Effector CD8-positive, alpha-beta T cell (primary cell): ENCODE data around the gene GATA5.

Experiments
- DNase-seq: peaks from one replicate; lab custom pipeline; 2025; lab: John Stamatoyannopoulos, UW
- total RNA-seq, 4 experiments: gene quantifications; one replicate each; lab custom pipeline; 2026; lab: John Stamatoyannopoulos, UW

Gene GATA5, protein sequence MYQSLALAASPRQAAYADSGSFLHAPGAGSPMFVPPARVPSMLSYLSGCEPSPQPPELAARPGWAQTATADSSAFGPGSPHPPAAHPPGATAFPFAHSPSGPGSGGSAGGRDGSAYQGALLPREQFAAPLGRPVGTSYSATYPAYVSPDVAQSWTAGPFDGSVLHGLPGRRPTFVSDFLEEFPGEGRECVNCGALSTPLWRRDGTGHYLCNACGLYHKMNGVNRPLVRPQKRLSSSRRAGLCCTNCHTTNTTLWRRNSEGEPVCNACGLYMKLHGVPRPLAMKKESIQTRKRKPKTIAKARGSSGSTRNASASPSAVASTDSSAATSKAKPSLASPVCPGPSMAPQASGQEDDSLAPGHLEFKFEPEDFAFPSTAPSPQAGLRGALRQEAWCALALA
- 0 reads per million in 4 experiments for total RNA-seq

DNA sequence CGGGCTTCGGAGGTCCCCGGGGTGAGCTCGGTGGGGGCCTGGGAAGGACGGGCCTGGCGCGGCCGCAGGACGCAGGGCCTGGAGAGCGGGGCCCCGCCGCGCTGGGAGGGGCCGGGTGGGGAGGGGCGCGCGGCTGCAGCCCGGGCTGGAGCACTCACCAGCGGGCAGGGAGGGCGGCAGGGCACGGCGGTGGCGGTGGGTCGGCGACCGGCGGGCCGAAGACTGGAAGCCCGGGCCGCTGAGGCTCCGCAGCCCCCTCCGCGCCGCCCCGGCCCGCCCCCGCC is at the start of gene GATA5:
GATA5 (minus strand) TSS at position 224 of the 284 bp plus-strand sequence. CDS start 474 bp downstream, outside the sequence.
- no peak for DNase-seq

DNA sequence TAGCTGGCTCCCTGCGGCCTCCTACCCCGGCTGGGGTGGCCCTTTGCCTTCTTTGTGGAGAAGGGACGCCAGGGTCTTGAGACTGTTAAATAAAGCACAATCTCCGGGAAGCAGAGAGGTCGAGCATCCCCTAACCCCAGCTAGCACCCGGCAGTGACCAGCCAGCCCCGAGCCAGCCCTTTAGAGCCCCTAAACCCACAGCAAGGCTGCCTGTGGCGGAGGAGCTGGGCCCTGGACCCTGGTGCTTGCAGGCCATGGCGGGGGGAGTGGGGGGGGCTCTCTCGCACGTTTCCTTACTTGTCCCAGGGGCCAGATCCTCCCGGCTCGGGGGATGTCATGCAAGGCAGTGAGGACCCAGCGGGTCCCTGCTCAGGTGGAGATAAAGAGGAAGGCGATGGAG is 49.2 kb upstream of the GATA5 start:
- DNase-seq: no peak

DNA sequence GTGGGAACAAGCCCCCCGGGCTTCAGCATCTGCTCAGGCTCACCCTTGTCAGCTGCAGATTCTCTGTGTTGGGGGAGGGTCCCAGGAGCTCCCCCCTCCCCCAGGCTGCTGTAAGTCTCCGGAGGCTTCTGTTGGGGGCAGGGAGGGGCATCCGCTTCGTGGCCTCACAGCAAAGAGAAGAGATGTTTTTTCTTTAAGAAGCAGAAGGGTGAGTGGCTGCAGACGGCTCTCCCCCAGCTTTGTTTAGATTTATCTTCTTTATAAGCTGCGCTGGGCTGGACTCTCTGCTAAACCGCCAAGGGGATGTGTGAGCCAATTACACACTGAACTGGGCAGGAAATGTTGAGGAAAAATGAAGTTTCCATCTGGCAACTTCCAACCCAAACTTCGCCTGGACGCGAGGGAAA is 48.7 kb upstream of the GATA5 start:
- no peak for DNase-seq

DNA sequence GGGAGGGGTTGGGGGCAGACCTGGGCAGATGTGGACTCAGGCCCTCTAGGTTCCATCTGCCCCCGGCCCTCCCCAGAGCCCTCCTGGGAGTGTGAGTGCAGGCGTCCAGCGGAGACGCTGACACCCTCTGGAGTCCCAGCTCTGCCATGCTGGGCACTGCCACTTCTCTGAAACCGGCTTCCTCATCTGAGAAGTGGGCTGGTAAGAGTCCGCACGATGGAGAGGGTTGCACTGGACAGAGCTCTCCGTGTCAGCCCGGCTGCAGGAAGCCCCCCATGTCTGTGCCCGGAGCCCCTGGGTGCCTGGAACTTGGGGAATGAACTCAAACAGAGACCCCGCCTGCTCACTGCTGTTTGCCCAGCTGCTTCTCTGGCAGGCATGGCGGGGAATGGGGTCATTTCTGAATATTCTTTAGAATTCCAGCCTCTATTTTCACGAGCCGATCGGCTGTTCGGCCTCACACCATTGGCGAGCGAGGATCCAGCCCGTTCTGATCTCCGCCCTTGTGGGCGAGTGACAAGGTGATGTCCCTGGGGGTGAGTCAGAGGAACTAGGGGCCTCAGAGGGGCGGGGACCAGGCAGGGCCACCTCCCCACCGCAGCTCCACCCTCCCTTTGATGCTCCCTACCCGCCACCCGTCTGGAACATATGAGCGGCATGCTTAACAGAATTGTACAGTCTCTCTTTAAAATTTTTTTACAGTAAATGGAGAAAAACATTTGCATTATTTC is 47.8 kb upstream of the GATA5 start:
- DNase-seq: peak; percentile 63

DNA sequence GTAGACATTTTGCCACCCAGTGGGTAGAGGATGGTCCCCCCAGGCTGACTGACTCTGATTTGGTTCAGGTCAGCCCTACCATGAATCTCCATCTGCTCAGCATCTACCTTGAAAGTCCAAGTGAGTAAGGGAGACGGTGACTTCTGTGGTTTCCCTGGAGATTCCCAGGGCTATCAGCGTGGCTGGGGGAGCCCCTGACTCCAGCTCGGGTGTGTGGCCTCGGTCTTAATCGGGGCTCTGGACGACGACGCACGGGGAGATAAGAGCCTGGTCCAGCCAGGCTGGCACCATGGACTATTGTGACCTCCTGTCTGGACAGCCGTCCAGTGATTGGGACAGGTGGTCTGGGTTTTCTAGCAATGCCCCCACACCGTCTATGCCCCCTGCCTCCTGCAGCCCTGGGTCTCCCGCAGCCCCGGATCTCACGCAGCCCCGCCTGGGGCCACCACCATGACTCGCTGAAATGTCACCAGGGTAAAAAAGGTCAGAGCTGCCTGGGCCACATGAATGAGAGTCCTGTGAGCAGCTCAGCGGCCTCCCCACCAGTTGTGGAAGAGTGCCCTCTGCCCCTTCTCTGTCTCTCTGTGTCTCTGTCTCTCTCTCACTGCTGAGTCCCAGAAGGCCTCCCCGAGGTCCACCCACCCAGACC is 47.1 kb upstream of the GATA5 start:
- DNase-seq: no peak

DNA sequence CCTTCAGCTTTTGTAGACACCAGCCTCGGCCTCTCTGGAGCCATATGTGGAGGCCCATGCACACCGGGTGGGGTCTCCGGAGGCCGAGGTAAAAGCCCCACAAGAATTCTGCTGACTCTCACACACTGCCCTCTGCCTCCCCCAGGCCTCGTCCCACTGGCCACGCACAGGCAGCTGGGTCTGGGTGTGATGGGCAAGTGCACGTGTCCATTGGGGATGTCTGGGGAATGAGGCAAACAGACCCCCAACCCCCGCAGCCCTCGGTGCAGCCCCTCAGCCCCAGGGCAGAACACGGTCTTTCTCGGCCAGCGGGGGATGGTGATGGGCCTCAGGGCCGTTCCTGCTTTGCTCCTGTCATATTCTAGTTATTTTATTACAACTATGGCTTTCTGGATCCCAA is 44.0 kb upstream of the GATA5 start:
- no peak for DNase-seq

DNA sequence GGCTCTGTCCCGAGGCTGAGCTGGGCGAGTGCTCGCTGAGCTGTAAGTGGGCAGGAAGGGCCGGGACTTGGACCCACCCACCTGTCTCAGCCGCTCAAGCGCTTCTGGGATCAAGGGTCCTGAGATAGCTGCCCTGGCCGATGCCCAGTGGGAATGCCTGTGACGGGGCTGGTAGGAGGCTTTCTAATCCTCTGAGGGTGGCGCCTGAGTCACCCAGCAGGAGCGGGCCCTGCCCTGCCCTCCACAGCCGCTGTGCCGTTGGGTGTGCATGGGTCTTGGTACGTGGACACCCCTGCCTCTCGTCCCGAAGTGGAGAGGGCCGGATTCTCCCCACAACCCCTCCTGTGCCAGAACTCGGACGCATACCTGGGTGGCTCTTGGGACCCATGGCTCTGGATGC is 43.1 kb upstream of the GATA5 start:
- no peak for DNase-seq

DNA sequence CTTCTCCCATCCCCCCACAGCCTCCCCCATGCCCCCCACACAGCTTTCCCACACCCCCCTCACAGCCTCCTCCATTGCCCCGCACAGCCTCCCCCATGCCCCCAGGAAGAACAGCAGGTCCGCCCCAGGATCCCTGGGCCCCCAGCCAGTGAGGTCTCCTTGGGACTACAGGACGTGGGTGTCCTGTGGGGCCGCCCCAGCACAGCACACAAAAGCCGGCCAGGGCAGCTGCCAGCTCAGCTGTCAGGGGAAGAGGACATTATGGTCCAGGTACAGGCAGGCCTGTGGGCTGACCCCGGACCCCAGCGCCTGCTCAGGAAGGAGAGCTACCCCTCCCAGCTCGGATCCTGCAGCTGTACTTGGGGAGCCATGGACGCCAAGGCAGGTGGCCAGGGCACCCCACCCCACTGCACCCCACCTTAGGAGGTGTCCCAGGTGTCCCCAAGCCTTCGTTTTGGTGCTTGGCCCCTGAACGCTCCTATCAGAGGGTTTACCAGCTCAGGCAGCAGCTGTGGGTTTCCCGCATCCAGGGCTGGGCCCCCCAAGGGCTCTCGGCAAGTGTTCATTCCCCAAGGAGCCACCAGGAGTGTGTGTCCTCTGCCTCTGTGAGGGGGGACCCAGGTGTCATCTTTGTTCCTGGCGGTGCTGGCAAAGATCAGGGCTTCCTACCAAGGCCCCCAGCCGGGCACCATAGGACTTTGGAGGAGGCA is 42.3 kb upstream of the GATA5 start:
- DNase-seq: no peak

DNA sequence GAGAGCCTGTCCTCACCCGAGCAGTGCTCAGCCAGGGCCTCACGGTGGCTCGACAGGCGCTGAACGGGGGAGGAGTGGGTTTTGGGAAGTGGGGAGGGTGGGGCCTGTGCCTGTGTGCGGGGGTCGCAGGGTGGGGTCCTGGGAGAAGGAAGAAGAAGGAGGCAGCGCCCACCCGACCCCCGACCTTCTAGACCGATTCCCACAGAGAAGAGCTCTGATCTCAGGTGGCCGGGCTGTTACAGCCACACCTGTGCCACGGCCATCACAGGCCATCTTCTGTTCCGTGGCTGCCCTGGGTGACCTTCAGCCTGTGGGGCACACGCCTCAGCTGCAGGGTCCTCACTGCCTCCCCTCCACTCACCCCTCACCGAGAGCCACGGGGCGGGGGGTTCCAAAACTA is 41.4 kb upstream of the GATA5 start:
- DNase-seq: no peak

DNA sequence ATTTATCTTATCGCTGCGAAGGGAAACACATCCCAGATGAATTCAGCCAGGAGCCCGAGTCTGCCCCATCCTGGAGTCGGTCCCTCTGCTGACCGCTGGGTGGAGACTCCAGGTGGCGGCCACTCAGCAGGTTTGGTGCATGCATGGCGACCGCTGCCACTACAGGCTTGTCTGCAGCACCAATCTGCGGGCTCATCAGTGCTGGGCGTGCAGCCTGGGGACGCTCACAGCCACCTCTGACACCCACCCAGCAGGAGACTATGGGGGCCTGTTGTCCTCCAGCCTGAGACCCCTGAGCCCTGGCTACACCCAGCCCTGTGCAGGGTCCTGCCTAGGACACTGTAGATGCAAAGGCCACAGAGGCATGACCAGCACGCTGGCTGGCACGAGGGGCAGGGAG is 40.5 kb upstream of the GATA5 start:
- DNase-seq: no peak

DNA sequence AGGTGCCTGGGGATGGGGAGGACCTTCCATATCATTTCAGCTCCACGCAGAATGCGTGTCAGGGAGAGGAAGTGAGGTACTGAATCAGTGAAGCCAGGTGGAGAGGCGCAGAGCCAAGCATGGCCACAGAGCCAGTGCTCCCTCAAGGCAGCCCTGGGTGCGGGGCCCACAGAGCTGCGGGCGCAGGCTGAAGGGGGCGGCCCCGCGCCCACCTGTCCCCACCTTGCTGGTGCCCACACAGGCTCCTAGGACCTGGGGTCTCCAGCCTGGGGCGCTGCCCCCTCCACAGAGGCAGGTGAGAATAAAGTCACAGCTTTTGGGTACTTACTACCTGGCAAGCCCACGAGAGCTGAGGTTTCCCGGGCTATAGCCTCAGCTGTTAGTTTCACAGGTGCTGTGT is 40.0 kb upstream of the GATA5 start:
- DNase-seq: no peak

DNA sequence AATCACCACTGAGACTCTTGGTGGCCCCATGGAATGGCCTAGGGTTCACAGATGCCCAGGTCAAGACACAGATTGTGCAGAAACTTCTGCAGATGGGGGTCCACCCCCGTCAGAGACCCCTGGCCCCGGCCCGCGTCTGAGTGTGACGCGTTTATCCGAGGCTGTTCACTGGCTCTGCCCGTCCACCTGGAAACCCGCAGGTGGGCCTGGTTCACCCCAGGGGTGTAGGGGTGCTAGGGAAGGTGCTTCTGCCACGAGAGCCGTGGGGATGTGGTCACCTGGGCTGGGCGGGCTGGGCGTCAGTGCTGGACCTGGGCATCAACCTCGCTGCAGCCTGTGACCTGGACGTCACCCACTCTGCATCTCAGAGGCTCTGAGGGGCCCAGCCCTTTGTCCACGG is 39.5 kb upstream of the GATA5 start:
- no peak for DNase-seq

DNA sequence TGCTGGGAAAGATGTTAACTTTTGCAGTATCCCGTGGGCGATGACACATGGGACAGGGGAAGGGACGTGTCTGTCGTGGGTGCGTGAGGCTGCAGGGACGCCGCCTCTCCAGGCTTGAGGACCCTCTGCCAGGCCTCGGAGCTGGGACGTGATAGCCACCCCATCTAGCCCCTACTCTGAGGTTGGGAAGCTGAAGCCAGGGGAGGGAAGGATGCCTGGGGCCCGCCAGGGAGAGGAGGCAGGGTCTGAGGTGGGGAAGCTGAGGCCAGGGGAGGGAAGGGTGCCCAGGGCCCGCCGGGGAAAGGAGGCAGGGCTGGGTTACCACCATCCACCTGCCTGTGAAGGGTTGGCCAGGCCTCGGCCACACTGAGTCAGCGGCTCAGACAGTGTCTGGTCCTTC is 38.2 kb upstream of the GATA5 start:
- DNase-seq: no peak

DNA sequence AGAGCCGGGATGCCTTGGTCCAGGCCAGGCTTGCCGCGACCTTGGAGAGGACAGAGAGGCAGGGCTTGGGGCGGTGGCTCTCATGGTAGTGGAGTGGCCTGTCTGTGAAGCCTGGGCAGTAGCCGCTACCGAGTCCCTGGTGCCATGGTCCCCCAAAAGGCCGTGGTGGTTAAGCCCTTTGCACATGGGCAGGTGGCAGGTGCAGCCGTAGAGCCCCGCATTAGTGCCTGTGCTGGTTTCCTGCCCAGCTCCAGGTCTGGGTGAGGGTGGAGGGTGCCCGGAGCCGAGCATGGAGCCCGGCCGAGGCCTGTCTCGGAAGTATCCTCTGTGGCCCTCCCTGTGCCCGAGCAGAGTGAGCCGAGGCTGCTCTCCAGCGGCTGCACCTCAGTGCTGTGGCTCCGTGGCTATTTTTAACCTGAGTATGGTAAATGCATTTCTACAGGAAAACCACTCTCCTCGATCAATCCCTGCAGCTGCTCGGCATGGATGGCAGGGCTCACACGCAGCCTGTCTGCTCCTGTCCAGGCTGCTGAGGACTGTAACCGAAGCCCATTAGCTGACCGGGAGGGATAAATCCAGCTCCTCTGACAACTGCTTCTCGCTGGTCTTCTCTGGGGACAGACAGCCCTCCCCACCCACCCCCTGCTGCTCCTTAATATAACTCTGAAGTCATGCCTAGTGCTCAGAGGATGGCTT is 36.3 kb upstream of the GATA5 start:
- no peak for DNase-seq

DNA sequence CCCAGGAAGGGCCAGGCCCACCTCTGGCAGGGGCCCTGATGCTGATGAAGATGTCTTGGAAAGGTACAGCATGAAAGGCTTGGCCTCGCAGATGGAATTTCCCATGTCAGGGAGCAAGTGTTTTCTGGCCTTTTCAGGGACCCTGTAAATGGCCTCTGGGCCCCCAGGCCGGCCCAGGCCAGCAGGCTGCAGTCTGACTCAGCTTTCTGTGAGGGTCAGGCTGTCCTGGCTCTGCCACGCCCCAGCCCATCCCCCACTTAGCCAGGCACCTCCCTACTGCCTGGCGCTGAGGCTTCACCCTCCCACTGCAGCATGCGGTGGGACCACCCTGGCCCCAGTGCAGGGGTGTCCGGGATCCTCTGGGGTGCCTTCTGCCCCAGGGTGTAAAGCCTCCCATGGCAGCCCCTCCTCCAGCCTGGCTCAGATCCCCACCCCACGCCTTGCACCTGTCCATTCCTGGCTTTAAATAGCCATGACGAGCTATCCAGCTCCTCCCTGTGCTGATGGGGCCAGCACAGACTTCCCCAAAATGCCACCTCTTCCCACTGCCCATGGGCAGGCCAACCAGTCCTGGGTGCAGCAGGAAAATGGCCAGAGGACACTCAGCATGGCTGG is 35.6 kb upstream of the GATA5 start:
- DNase-seq: no peak

DNA sequence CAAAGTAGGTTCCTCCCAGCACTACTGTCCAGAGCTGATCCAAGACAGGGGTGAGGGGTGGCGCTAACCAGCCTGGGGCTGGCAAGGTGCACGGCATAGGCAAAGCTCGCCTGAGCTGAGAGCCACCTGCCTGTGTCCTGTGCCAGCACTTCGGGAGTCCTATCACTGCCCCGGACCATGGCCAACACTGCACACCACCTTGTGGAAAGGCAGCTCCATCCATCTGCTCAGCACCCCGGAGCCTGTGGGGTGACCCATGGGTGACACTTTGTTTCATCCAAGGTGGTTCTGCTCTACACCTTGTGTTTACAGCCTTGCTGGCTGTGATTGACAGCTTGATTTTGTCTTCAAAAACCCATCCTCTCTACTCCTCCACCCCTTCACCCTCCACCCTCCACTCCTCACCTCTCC is 32.9 kb upstream of the GATA5 start:
- DNase-seq: no peak

DNA sequence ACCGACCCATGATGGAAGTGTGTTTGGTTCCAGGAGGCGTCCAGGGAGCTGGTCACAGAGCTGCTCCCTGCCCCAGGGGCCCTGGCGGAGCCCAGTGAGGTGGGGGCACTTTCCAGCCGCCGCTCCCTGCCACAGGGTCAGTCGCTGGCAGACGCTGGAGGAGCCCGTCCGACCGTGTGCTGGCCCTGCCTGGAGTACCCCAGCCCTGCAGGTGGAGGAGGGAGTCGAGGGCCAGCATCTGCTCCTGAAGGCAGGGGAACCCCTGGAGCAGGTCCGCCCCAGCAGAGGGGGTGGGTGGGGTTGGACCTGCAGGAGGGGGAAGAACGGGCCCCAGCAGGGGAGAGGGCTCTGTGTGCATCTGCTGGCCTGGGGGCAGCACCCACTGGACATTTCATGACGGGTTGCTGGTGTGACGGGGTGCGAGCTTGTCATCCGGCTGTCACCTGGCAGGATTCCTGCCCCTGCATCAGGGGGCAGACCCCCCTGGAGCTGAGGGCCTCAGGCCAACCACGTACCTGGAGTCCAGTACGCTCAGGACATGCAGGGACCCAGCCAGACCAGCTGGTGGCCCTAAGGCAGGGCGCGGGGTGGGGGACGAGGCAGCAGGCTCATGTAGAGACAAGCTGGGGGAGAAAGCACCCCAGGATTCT is 32.3 kb upstream of the GATA5 start:
- no peak for DNase-seq

DNA sequence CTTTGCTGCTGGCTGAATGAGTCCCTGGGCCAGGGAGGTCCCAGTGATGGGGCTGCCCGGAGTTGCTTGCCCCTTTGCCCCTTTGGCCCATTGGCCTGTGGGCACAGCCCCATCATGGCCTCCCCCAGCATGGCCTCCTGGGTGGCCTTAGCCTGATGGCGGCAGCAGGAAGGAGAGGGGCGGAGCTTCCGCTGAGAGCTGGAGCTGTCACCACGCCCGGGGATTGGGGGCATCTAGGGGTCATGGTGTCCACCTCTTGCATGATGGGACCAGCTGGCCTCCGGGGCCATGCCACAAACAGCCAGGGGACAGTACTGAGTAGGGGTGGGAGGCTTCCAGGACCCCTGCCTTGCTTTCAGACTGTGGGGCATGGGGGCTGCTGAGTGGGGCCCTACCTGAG is 31.5 kb upstream of the GATA5 start:
- no peak for DNase-seq

DNA sequence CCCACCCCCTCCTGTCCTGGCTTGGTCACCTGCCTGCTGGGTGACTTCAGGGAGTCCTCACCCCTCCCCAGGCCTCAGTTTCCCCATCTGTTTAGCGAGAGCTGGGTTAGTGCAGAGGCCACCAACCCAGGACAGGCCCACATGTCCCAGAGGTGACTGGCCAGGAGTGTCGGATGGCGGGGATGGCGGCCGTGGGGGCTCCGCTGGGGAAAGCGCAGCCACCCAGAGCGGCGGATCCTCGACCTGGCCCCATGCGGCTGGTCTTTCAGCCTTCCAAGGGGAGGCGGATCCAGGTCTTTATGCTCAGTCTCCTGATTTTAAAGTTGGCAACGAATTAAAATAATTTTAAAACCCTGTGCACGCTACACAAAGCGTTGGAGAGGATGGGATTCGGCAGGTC is 31.0 kb upstream of the GATA5 start:
- DNase-seq: no peak

DNA sequence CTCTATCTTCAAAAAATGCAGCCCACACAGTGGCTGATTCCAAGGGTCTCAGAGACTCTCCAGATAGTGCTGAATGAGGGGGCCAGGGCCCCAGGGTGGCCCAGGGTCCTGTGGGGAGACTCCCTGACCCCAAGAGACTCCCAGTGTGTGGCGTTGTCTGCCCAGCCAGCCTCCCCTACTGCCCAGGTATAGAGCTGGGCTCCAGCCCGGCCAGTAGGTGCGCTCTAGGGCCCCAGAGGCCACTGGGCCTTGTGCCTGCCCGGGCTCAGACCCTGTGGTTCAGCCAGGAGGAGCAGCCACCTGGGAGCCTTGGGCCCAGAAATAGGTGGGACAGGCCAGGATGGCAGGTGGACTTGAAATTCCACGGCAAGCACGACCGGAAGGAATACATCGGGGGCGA is 30.3 kb upstream of the GATA5 start:
- DNase-seq: no peak
